GM12873 (cell line): ENCODE data around the gene FFAR2.

Source experiments
- CTCF ChIP-seq: IDR thresholded peaks from 2 replicates; pipeline ENCODE4 v1.5.1; 2012; ENCODE audit warnings: low read depth, mild to moderate bottlenecking, moderate library complexity, low read length, control low read depth; ENCODE audit not compliant: insufficient read depth; ENCODE audit errors: missing control alignments

The FFAR2 gene

DNA sequence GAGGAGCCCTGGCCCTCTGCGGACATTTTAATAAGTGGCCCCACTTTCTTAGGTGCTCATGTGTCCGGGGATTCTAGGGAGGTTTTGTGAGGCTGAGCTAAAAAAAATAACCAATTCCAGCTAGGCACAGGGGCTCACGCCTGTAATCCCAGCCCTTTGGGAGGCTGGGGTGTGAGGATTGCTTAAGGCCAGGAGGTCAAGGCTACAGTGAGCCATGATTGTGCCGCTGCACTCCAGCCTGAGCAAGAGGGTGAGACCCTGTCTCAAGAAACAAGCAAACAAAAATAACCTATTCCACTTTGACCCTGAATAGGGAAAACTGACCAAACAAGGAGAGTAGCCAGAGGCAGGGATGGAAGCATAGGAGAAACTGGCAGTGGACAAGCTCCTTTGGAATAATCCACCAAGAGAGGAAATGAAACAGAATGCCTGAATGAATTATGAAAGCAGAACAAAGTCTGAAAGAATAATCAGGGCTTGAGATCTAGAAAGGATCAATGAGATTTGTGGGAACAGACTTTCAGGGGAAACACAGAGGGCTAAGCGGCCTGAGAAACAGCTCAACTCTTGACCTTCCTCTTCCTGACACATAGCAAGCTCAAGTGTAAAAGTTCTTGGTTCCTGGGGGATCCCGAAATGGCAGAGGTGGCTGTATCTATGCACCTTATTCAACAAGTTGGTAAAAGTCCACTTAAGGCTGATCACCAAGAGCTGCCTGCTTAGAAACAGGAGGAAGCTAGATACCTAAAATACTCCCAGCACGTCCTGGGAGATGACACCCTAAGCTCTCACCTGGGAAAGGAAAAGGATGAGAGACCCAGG is 30.1 kb upstream of the FFAR2 start:
- no peak for TF ChIP-seq CTCF

GRCh38 chr19:35419046-35419445 is 29.0 kb upstream of the FFAR2 start:
- no peak for TF ChIP-seq CTCF

- no peak for TF ChIP-seq CTCF
Observed at GRCh38 chr19:35419805-35420204, 28.3 kb upstream of the FFAR2 start.

DNA sequence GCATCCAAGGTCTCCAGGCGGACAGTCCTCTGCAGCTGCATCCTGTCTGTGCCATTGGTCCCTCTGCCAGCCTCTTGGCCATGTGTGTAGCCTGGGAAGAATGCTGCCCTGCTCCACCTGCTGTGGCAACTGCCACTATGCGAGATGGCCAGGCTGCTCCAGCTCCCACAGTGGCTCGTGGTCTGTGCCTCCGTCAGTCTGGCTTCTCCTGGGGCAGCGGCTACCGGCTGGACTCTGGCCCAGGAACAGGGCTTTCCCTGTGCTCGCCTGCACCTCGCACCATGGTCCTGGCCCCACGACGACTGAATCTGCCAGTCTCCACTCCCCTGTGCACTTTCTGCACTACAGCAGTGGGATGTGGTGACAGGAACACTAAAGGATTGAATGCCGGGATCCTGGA is 26.7 kb upstream of the FFAR2 start:
- TF ChIP-seq CTCF = no peak

DNA sequence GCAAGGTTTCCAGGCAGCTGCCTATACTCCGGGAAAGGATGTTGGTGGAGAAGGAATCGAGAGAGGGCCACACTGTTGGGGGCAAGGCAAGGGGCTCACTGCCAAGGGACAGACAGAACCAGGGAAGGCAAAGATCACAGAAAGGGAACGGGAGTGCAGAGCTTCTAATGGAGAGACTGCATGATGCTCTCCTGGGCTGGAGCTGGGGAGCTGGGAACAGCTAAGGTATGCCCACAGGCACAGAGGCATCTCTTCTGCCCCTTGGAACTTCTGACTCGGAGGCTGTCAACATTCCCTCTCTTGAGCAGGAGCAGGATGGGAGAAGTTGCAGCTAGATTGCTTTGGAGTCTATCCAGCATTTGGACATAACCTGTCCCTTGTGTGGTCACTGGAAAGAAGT is 22.4 kb upstream of the FFAR2 start:
- TF ChIP-seq CTCF = no peak

GRCh38 chr19:35427187-35427586 is 20.9 kb upstream of the FFAR2 start:
- TF ChIP-seq CTCF = no peak

DNA sequence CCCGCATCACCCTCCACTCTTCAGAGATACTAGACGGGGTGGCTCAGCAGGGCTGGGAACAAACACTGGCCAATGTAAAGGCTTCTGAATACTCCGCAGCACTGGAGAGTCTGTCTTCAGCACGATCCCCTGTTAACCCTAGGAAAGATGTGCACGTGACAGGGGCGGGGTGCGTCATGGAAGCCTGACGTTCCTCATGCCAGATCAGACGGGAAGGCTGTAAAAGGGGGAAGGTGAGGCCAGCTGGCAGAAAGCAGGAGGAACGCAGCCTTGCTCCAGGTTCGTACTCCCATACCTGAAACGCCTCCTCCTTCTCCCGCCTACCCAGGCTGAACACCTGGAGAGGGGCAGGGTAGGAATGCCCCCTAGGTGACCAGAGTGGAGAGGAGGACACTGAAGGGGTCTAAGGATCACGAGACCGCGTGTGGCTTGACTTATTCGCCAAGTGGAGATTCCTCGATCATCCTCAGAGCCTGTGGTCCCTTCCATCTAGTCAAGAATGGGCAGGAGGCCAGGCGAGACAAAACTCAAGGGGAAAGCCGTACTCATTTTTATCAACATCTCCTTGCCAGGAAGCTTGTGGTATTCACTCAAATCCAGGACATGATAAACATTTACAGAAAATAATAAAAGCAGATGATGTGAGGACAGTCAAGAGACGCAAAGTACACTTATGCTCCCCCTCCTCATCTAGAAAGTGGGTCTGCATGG is 18.2 kb upstream of the FFAR2 start:
- no peak for TF ChIP-seq CTCF
